ENCODE data around the gene RNF223. TPM values are rescaled to one million over a fixed set of nuclear protein-coding genes. Genes with fewer than 3 reads are reported as not detected.

The RNF223 gene
- total RNA-seq, 1 experiment from 2014 or later = not detected

DNA sequence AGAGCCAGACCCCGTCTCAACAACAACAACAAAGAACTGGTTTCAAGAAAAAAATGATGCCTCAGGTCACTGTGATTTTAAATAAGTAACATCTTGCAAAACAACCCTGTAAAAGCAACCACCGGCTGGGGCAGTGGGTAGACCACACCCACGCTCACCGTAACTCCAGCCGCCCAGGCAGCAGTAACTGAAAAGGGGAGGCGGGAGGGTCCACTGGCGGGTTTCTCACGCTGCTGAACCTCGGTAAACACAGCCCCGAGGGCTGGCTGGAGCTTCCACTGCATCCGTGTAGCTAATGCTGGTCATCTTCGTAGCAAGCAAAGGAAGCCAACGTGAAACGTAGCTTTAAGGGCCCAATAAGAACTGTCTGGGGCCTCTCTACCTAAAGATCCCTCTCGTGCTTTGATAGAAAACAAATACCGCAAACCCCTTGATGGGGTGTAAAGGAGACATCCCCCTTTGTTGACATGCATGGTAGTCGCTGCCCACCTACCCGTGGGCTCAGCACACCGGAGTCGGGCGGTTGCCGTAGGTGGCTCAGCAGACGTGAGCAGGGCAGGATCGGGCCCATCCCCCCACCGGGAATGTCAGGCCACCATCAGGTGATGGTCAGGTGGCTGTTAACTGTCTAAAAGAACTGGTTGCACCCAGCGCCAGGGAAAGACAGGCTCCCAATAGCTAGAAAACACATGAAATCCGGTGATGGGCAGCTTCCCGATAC is 37.6 kb upstream of the RNF223 start (continued):
- TF ChIP-seq, protein P1, sequence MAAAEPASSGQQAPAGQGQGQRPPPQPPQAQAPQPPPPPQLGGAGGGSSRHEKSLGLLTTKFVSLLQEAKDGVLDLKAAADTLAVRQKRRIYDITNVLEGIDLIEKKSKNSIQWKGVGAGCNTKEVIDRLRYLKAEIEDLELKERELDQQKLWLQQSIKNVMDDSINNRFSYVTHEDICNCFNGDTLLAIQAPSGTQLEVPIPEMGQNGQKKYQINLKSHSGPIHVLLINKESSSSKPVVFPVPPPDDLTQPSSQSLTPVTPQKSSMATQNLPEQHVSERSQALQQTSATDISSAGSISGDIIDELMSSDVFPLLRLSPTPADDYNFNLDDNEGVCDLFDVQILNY (CRISPR knock-in tag; IDR thresholded peaks at IDR 0.05) = no peak
- TF ChIP-seq, protein P2, sequence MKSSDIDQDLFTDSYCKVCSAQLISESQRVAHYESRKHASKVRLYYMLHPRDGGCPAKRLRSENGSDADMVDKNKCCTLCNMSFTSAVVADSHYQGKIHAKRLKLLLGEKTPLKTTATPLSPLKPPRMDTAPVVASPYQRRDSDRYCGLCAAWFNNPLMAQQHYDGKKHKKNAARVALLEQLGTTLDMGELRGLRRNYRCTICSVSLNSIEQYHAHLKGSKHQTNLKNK (CRISPR knock-in tag; IDR thresholded peaks at IDR 0.05) = no peak
- TF ChIP-seq RORB (CRISPR knock-in tag; IDR thresholded peaks at IDR 0.05) = no peak

DNA sequence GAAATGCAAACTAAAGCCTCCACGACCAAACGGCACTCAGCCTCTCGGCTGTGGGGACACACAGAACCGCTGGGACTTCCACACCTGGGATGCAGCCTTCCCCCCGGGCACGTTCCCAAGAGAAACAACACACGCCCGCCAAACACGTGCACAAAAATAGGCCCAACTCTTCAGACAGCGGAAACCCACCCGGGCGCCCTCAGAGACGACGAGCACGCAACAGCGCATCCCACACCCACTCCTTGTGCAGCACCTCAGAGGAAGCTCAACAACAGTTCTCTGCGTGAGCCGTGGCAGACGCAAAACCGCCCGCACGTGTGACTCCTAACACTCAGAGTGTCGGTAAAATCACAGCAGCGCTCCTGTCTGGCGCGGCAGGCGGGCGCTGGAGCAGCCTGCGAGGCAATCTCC is 36.5 kb upstream of the RNF223 start:
- Mint-ChIP-seq H3K4me1 (peaks cover 17% of the 10 kb centered on the region), H3K4me3 (no peak overlapping the region), H3K9me3 (peaks cover 36% of the 10 kb centered on the region), H3K36me3 (peaks cover 44% of the 10 kb centered on the region), H3K27me3 (ENCODE audit: low read depth) (peaks cover 9% of the 10 kb centered on the region; the same call in 1 of the 2 replicates), H3K27ac (no peak overlapping the region)
- CTCF ChIA-PET = interaction anchor here (0.6 kb wide), 1 partner anchor 1304 kb away, joined by 3 read pairs; no protein-coding TSS in a partner anchor
- ATAC-seq = no peak
- POLR2A ChIA-PET = no interaction called here
- no peak for DNase-seq (ENCODE audit: low spot score)
- TF ChIP-seq, protein P3, sequence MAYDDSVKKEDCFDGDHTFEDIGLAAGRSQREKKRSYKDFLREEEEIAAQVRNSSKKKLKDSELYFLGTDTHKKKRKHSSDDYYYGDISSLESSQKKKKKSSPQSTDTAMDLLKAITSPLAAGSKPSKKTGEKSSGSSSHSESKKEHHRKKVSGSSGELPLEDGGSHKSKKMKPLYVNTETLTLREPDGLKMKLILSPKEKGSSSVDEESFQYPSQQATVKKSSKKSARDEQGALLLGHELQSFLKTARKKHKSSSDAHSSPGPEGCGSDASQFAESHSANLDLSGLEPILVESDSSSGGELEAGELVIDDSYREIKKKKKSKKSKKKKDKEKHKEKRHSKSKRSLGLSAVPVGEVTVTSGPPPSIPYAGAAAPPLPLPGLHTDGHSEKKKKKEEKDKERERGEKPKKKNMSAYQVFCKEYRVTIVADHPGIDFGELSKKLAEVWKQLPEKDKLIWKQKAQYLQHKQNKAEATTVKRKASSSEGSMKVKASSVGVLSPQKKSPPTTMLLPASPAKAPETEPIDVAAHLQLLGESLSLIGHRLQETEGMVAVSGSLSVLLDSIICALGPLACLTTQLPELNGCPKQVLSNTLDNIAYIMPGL (CRISPR knock-in tag; IDR thresholded peaks at IDR 0.05) = no peak
- TF ChIP-seq CBFB (CRISPR knock-in tag; IDR thresholded peaks at IDR 0.05; ENCODE audit: low read depth) = no peak
- TF ChIP-seq, protein P4, sequence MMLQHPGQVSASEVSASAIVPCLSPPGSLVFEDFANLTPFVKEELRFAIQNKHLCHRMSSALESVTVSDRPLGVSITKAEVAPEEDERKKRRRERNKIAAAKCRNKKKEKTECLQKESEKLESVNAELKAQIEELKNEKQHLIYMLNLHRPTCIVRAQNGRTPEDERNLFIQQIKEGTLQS (CRISPR knock-in tag; conservative IDR thresholded peaks at IDR 0.05) = no peak
- TF ChIP-seq, protein P5, sequence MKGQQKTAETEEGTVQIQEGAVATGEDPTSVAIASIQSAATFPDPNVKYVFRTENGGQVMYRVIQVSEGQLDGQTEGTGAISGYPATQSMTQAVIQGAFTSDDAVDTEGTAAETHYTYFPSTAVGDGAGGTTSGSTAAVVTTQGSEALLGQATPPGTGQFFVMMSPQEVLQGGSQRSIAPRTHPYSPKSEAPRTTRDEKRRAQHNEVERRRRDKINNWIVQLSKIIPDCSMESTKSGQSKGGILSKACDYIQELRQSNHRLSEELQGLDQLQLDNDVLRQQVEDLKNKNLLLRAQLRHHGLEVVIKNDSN (CRISPR knock-in tag; IDR thresholded peaks at IDR 0.05) = no peak
- TF ChIP-seq, protein P6, sequence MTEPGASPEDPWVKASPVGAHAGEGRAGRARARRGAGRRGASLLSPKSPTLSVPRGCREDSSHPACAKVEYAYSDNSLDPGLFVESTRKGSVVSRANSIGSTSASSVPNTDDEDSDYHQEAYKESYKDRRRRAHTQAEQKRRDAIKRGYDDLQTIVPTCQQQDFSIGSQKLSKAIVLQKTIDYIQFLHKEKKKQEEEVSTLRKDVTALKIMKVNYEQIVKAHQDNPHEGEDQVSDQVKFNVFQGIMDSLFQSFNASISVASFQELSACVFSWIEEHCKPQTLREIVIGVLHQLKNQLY (CRISPR knock-in tag; IDR thresholded peaks at IDR 0.05) = no peak
- TF ChIP-seq, protein P7, sequence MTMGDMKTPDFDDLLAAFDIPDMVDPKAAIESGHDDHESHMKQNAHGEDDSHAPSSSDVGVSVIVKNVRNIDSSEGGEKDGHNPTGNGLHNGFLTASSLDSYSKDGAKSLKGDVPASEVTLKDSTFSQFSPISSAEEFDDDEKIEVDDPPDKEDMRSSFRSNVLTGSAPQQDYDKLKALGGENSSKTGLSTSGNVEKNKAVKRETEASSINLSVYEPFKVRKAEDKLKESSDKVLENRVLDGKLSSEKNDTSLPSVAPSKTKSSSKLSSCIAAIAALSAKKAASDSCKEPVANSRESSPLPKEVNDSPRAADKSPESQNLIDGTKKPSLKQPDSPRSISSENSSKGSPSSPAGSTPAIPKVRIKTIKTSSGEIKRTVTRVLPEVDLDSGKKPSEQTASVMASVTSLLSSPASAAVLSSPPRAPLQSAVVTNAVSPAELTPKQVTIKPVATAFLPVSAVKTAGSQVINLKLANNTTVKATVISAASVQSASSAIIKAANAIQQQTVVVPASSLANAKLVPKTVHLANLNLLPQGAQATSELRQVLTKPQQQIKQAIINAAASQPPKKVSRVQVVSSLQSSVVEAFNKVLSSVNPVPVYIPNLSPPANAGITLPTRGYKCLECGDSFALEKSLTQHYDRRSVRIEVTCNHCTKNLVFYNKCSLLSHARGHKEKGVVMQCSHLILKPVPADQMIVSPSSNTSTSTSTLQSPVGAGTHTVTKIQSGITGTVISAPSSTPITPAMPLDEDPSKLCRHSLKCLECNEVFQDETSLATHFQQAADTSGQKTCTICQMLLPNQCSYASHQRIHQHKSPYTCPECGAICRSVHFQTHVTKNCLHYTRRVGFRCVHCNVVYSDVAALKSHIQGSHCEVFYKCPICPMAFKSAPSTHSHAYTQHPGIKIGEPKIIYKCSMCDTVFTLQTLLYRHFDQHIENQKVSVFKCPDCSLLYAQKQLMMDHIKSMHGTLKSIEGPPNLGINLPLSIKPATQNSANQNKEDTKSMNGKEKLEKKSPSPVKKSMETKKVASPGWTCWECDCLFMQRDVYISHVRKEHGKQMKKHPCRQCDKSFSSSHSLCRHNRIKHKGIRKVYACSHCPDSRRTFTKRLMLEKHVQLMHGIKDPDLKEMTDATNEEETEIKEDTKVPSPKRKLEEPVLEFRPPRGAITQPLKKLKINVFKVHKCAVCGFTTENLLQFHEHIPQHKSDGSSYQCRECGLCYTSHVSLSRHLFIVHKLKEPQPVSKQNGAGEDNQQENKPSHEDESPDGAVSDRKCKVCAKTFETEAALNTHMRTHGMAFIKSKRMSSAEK (CRISPR knock-in tag; IDR thresholded peaks at IDR 0.05; ENCODE audit: borderline replicate concordance) = no peak
- TF ChIP-seq, protein P8, sequence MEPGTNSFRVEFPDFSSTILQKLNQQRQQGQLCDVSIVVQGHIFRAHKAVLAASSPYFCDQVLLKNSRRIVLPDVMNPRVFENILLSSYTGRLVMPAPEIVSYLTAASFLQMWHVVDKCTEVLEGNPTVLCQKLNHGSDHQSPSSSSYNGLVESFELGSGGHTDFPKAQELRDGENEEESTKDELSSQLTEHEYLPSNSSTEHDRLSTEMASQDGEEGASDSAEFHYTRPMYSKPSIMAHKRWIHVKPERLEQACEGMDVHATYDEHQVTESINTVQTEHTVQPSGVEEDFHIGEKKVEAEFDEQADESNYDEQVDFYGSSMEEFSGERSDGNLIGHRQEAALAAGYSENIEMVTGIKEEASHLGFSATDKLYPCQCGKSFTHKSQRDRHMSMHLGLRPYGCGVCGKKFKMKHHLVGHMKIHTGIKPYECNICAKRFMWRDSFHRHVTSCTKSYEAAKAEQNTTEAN (CRISPR knock-in tag; IDR thresholded peaks at IDR 0.05) = no peak
- TF ChIP-seq, protein P9, sequence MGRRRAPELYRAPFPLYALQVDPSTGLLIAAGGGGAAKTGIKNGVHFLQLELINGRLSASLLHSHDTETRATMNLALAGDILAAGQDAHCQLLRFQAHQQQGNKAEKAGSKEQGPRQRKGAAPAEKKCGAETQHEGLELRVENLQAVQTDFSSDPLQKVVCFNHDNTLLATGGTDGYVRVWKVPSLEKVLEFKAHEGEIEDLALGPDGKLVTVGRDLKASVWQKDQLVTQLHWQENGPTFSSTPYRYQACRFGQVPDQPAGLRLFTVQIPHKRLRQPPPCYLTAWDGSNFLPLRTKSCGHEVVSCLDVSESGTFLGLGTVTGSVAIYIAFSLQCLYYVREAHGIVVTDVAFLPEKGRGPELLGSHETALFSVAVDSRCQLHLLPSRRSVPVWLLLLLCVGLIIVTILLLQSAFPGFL (CRISPR knock-in tag; IDR thresholded peaks at IDR 0.05; ENCODE audit: borderline replicate concordance) = no peak
